Right ventricle myocardium inferior (tissue), 1 donor: ENCODE results near the gene UTRN. TPM values are rescaled to one million over a fixed set of nuclear protein-coding genes. Genes with fewer than 3 reads are reported as not detected.

ENCODE experiments used
- ATAC-seq: fragments of 200-7000 bp; cut with Tn5 transposase; one replicate; pipeline ENCODE4 v1.9.1; 2020; ENCODE audit warnings: mild to moderate bottlenecking, moderate library complexity
- DNase-seq: peaks from one replicate; pipeline ENCODE4 v3.0.0; 2021; ENCODE audit errors: missing footprints
- intact Hi-C: fragments of 100-400 bp; cut with DNase I; formaldehyde crosslinking; loops from one replicate; pipeline ENCODE4 v1.11.0; 2022
- total RNA-seq: library from RNA; stranded (reverse); fragmentation: NEBNext Ultra II Directional; extraction: Animal tissue kit (Norgen Biotek cat#: 25700); gene quantifications from one replicate; pipeline ENCODE4 v1.2.1, GENCODE V29; 2021
- donor health status: DM: no; HTN: yes; CAD: no; lungs with severe emphysema.

The UTRN gene
- total RNA-seq, 1 donor from 2014 or later, result 69.2 TPM

DNA sequence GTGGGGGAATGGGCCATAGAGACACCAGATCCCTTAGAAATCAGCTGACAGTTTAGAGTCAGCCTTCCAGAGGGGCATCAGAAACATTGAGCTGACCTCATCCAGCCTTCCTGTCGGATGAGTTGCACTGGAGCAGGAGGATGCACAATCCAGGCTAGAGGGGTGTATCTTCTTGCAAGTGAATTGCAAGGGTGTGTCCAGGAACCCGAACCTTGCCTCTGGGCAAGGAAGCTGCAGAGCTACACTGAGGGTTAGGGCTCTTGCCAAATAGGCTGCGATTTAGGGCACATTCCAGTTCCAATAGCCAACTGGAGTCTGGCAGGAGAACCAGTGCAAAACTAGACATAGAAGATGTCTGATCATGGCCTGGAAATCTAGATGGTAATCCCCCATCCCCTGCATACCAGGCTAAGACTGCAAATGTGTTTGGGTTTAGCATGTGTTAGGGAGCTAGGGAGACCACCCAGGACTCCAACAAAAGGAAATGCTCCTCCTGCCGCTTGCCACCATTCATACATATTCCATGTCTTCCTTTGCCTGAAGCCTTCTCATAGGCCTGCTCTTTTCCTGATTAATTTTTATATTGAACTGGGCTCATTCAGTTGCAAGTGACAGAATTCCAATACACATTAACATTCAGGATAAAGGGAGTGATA, 6.3 kb upstream of the UTRN start:
- intact Hi-C loops, result no loop called here
- DNase-seq (no peak), ATAC-seq (no peak)

DNA sequence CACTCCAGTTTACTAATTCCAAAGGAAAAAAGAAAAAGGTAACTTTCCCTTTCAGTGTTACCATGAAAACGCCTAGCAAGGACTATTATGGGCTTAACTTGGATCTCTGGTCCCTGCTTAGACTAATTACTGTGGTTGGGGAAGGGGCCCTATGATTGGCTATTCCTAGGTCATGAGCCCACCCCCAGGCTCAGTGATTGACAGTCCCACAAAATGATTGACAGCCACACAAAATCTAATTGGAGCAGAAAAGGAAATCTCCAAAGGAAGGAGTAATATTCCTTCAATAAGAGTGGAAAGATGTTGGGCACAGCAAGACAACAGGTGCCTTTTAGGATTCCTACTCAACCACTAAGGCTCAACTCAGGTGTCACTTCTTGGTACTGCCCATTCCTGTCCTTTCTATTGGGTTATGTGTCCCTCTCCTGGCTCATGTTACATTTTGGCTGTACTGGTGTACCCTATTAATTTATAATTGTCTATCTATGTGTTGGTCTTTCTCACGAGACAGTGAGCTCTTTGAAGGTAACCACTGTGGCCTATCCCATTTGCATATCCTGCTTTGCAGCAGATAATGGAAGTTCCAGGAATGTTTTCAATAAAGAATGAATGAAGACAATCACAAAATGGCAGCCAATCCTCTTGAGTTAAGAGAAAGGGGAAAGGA, 5.5 kb upstream of the UTRN start:
- no peak for ATAC-seq
- intact Hi-C loops, result no loop called here
- no peak for DNase-seq

GRCh38 chr6:144283646-144284477, 1.3 kb upstream of the UTRN start:
- ATAC-seq, result no peak
- intact Hi-C loops, result loop anchor here (2.0 kb wide), 3 partner anchors 17 to 195 kb away; partner anchors contain the start of gene STX11
- DNase-seq, result no peak

DNA sequence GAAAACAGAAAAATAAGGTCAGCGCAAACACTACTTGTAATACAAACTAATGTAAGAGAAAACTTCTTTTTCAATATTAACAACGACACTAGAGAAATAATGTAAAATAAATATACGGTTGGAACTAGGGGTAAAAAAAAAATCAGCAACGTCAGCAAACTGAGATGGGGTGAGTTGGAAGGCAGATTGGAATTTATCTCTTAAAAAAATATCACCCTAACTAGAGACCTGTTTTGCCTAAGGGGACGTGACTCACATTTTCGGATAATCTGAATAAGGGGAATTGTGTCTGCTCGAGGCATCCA, 705 bp upstream of the UTRN start:
- no peak for DNase-seq
- no peak for ATAC-seq
- intact Hi-C loops, result loop anchor here (2.0 kb wide), 3 partner anchors 18 to 194 kb away; partner anchors contain the start of gene STX11

GRCh38 chr6:144285548-144285797, 338 bp downstream of the UTRN start:
- DNase-seq, result no peak
- intact Hi-C loops, result loop anchor here (1.0 to 5.0 kb wide), 6 partner anchors 19 to 193 kb away; partner anchors contain the start of gene STX11
- peak; percentile 12 for ATAC-seq

GRCh38 chr6:144285798-144286502, 815 bp downstream of the UTRN start:
- intact Hi-C loops, result loop anchor here (1.0 to 5.0 kb wide), 6 partner anchors 19 to 193 kb away; partner anchors contain the start of gene STX11
- peak; percentile 90 for DNase-seq
- peak; percentile 80 for ATAC-seq

DNA sequence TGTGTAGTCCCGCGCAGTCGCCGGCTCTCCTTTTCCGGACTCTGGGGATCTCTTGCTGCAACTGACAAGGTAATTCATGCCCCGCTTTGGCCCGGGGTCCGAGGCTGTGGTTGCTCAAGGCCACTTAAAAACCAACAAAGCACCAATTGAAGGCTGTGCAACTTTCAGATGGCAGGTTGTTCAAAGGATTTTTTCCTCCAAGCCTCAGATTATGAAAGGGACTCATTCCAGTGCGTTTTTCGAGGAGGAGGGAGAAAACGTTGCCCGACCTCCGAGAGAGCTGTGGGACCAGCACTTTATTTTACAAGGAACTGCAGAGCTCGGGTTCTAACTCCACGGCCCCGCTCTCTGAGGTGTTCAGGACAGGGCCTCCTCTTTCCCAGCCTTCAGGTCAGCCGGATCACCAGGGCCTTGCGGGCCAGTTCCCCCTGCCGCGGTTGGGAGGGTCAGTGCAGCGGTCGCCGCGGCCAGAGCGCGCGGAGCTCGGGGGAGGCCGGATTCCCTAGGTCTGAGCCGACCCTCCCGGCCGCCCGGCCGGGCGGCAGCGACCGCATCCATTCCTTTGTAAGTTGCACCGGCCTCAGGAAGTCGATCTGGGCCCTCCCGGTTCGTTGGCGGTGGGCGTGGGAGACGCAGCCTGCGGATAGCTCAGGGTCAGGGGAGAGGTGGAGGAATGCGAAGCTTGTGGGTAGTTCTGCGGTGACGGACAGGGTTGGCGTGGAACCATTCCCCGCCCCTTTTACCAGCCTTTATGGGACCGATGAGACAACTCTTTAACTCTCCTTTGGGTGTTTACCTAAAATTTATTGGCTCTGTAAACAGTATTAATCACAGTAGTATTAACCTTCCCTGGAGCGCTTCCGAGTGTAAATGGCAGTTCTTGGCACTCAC, 1.6 kb downstream of the UTRN start:
- intact Hi-C loops, result loop anchor here (5.0 kb wide), 1 partner anchor 56 kb away; no protein-coding TSS in a partner anchor
- DNase-seq (peak; percentile 76), ATAC-seq (peak; percentile 30)

GRCh38 chr6:144289006-144289405, 3.9 kb downstream of the UTRN start:
- intact Hi-C loops, result loop anchor here (5.0 kb wide), 1 partner anchor 53 kb away; no protein-coding TSS in a partner anchor
- ATAC-seq (no peak), DNase-seq (no peak)

GRCh38 chr6:144292372-144292771, 7.2 kb downstream of the UTRN start:
- ATAC-seq (no peak), DNase-seq (no peak)
- intact Hi-C loops, result no loop called here

DNA sequence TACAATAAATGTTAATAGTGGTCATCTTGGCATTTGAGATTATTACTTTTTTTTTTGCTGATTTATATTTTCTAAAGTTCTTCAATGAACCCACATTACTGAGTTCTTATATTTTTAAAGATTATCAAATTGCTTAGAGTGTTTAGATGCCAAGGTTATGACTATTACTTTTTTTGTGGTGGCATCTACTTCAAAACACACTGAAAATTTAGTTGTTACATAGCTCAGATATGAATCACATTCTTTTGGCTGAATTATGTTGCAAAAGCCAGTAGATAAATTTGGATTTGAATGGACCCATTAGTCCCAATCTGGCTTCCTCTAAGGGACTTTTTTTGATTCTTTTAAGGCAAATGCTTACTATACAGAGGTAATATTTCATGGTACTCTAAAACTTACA, 8.9 kb downstream of the UTRN start:
- DNase-seq, result no peak

GRCh38 chr6:144295211-144295610, 10.1 kb downstream of the UTRN start:
- ATAC-seq (no peak), DNase-seq (no peak)
- intact Hi-C loops, result no loop called here

More for the DNA sequence above, 8.9 kb downstream of the UTRN start:
- intact Hi-C loops, result no loop called here
- no peak for ATAC-seq

GRCh38 chr6:144295981-144296767, 11.0 kb downstream of the UTRN start:
- intact Hi-C loops, result no loop called here
- no peak for DNase-seq
- ATAC-seq, result no peak

DNA sequence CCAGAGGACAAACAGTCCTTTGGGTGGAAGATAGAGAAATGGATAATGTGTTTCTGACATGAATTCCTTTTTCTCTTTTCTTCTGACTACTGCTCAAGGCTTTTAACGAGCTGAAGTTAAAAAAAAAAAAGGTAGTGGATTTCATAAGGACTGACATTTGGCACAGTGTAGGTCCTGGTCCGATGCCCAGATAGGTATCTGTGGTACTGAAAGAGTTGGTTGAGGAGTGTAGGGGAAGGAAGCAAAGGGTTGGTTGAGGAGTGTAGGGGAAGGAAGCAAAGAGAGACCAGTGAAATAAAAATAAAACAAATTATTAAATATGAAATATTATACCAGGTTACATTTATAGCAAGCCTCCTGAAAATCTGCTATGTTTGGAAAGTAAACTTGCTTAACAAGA, 11.8 kb downstream of the UTRN start:
- intact Hi-C loops, result no loop called here
- no peak for DNase-seq
- no peak for ATAC-seq

DNA sequence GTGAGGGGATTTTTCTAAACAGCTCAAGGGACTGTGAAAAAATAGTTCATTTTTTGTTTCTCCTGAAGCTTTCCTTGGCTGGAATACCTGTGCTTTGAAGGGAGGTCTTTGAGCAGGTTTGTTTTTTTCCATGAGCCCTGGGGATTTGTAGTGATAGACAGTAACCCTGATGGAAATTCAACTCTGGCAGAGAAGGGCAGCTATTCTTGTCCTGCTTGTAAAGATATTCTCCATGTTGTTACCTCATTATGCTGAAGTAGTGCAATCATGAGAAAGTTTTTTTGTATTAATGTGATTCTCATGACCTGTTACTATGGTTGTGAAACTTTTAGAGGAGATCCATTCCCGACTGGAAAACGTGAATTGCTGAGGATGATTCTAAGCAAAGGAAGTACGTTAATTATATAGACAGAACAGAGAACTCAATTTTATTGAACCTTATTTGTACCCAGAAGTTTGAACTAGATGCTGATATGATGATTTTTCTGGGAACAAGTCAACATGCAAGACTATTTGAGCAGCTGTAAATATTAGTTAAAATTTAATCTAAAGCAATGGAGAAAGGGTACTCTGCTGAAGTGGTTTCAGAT, 12.5 kb downstream of the UTRN start:
- intact Hi-C loops, result no loop called here
- ATAC-seq, result peak; percentile 26
- no peak for DNase-seq

DNA sequence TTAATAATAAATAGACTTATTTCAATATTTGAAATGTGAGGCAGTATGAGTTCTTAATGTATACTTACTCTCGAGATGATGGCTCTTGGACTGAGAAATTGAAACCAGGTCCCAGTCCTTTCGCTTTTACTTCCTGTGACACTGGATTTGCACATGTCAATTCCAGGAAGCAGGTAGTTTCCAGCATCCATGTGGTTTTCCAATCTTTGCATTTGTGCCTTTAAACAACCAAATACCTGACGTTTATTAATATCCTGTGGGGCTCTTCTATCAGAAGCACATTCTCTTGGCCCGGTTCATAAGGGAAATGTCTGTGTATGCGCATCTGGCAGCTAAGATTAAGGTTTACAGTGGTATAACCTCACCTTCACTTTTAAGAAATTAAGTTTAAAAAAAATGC, 13.1 kb downstream of the UTRN start:
- intact Hi-C loops, result no loop called here
- DNase-seq, result no peak
- no peak for ATAC-seq

DNA sequence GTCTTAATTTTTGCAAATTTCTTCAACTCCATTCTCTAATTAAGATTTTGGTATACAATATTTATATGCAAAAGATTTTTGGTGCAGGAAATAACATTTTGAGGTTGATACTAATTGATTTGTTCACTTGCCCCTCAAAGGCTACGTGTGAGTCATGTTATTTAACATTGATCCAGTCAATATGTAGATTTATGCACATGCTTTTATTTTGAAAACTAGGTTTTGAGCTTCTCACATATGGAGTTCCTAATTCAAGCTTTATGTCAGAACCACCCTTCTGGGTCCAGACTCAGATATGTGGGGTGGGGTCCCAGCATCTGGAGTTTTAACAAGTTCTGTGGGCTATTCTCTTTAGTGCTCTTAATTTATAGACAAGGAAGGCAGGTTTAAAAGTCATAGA, 13.8 kb downstream of the UTRN start:
- DNase-seq, result no peak
- no peak for ATAC-seq
- intact Hi-C loops, result no loop called here

DNA sequence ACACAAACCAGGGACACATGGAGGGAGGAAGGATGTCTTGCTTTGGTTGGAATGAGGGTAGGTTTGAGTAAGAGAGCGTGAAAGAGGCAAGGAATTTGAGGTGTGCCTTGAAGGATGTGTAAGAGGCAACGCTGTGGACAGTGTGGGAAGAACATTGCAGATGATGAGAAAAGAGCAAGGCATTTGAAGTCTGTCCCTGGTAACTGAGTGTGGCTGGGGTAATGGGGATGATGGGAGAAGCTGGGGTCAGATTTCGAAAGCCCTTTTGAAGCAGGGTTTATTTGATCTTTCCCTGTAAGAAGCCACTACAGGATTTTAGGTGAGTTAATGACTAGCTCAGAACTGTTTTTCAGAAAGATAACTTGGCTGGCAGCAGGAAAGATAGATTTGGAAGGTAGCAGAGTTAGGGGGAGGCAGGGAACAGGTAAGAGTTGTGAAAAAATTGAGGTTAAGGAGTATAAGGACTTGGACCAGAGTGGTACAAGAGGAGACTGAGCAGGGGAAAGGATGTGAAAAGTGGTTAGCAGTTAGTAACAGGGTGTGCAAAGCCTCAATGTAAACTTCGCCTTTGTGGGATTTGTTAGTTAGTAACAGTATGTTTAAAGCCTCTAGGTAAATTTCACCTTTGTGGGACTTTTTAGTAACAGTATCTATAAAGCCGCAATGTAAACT, 17.7 kb downstream of the UTRN start:
- DNase-seq (no peak), ATAC-seq (no peak)
- intact Hi-C loops, result no loop called here
